Cardiac muscle cell (in vitro differentiated cells and primary cell): ENCODE results near the gene VAV3. TPM values are rescaled to one million over a fixed set of nuclear protein-coding genes. Genes with fewer than 3 reads are reported as not detected.

ENCODE experiments used
- DNase-seq, 2 donors: peaks; one replicate each; pipeline versions ENCODE4 v3.0.0 to v3.0.0-alpha.2; 2010 to 2017; ENCODE audit warnings: low read depth in 1 of 2, low spot score in 1 of 2
- H3K27ac ChIP-seq: fragments of 200-600 bp; sonication (generic); 2 replicates; pipeline ENCODE4 v1.5.1; 2016
- H3K27me3 ChIP-seq: fragments of 200-600 bp; sonication (generic); 2 replicates; pipeline ENCODE4 v1.6.0; 2016; ENCODE audit warnings: control low read depth
- H3K36me3 ChIP-seq: fragments of 200-600 bp; sonication (generic); 2 replicates; pipeline ENCODE4 v1.5.1; 2016; ENCODE audit warnings: control low read depth
- H3K4me1 ChIP-seq: fragments of 200-600 bp; sonication (generic); 2 replicates; pipeline ENCODE4 v1.8.1; 2017; ENCODE audit warnings: low read depth, mild to moderate bottlenecking, mixed run types
- H3K4me3 ChIP-seq: fragments of 200-600 bp; sonication (generic); 2 replicates; pipeline ENCODE4 v1.5.1; 2016; ENCODE audit warnings: mild to moderate bottlenecking
- H3K9me3 ChIP-seq: fragments of 200-600 bp; sonication (generic); 2 replicates; pipeline ENCODE4 v1.5.1; 2017; ENCODE audit warnings: low read depth, mild to moderate bottlenecking, control low read depth
- CTCF ChIP-seq: IDR thresholded peaks from 2 replicates; pipeline ENCODE4 v1.5.1; 2012; ENCODE audit warnings: low read depth, mild to moderate bottlenecking, low read length
- polyA plus RNA-seq: library from polyadenylated mRNA; unstranded; fragments of >200 nt; fragmentation: Nextera tagmentation; extraction: Ambion mirVana; gene quantifications from 2 replicates; pipeline ENCODE4 v1.2.1, GENCODE V29; 2016
- total RNA-seq: library from RNA; depleted of rRNA; stranded (reverse); fragments of >200 nt; gene quantifications from 2 replicates; pipeline ENCODE4 v1.2.3, GENCODE V29; 2016

VAV3 gene
- total and polyA plus RNA-seq, 2 experiments from 2014 or later: 0.33 to 0.86 TPM

GRCh38 chr1:107673006-107673405, 292.0 kb downstream of the VAV3 start:
- TF ChIP-seq CTCF: no peak
- Histone ChIP-seq H3K27ac (no peak overlapping the region), H3K4me1 (no peaks in the 10 kb centered on the region), H3K9me3 (no peaks in the 10 kb centered on the region), H3K36me3 (no peaks in the 10 kb centered on the region), H3K4me3 (no peak overlapping the region), H3K27me3 (no peaks in the 10 kb centered on the region)
- no peak for DNase-seq

- Histone ChIP-seq H3K4me1 (no peaks in the 10 kb centered on the region), H3K9me3 (no peaks in the 10 kb centered on the region), H3K36me3 (no peaks in the 10 kb centered on the region), H3K27ac (no peak overlapping the region), H3K4me3 (no peak overlapping the region), H3K27me3 (no peaks in the 10 kb centered on the region)
- no peak for DNase-seq
- TF ChIP-seq CTCF: no peak
Observed at GRCh38 chr1:107670397-107671040, 294.5 kb downstream of the VAV3 start.

- peak; percentile 23 to 40 for DNase-seq
- H3K27me3 ChIP-seq: no peaks in the 10 kb centered on the region
- H3K27ac ChIP-seq: no peak overlapping the region
Observed at GRCh38 chr1:107669996-107670395, 295.0 kb downstream of the VAV3 start.

GRCh38 chr1:107668762-107669161, 296.2 kb downstream of the VAV3 start:
- TF ChIP-seq CTCF: no peak
- no peak overlapping the region for H3K4me3 ChIP-seq

More at GRCh38 chr1:107669996-107670395, 295.0 kb downstream of the VAV3 start:
- no peaks in the 10 kb centered on the region for H3K9me3 ChIP-seq
- no peaks in the 10 kb centered on the region for H3K36me3 ChIP-seq
- H3K4me1 ChIP-seq: no peaks in the 10 kb centered on the region
- no peak for TF ChIP-seq CTCF
- no peak overlapping the region for H3K4me3 ChIP-seq

GRCh38 chr1:107666493-107666892, 298.5 kb downstream of the VAV3 start:
- Histone ChIP-seq H3K36me3 (no peaks in the 10 kb centered on the region), H3K9me3 (no peaks in the 10 kb centered on the region), H3K4me1 (no peaks in the 10 kb centered on the region), H3K4me3 (no peak overlapping the region), H3K27me3 (no peaks in the 10 kb centered on the region), H3K27ac (no peak overlapping the region)
- no peak for TF ChIP-seq CTCF
- no peak for DNase-seq

More at GRCh38 chr1:107668762-107669161, 296.2 kb downstream of the VAV3 start:
- Histone ChIP-seq H3K36me3 (no peaks in the 10 kb centered on the region), H3K4me1 (no peaks in the 10 kb centered on the region), H3K27me3 (no peaks in the 10 kb centered on the region), H3K9me3 (no peaks in the 10 kb centered on the region), H3K27ac (no peak overlapping the region)
- DNase-seq: no peak
